Measurements from ENCODE around the gene PTGER3. TPM values are rescaled to one million over a fixed set of nuclear protein-coding genes. Genes with fewer than 3 reads are reported as not detected.
"Not testable (repeated sequence)": the region's sequence is repeated elsewhere in the genome, so short reads cannot be mapped to it uniquely, and the experiment has no call there.

PTGER3 gene
- total and polyA plus RNA-seq, 7 donors: 0.46 to 52.4 (median 26.8) TPM

- H3K4me1 ChIP-seq: no peaks in the 10 kb centered on the region
- H3K27me3 ChIP-seq: no peaks in the 10 kb centered on the region
- H3K9me3 ChIP-seq: no peaks in the 10 kb centered on the region
- no peak for DNase-seq
- 56 to 75% methylated on average over 2 of the region's 2 CpGs for WGBS, 2 donors
- H3K4me3 ChIP-seq: no peak overlapping the region
- no peak for TF ChIP-seq POLR2A (IDR thresholded peaks at IDR 0.05)
- no peak for TF ChIP-seq CTCF (IDR thresholded peaks at IDR 0.05)
- TF ChIP-seq EP300 (IDR thresholded peaks at IDR 0.05): no peak
- no peak for TF ChIP-seq POLR2AphosphoS5 (IDR thresholded peaks at IDR 0.05)
- no peaks in the 10 kb centered on the region for H3K36me3 ChIP-seq
- intact Hi-C loops (cut with DNase I): no loop called here
- no peak overlapping the region for H3K27ac ChIP-seq
Measured at GRCh38 chr1:70987497-70987896, 60.1 kb downstream of the PTGER3 start.

- H3K27me3 ChIP-seq; H3K9me3 ChIP-seq; H3K27ac ChIP-seq; intact Hi-C loops (cut with DNase I); H3K36me3 ChIP-seq; H3K4me1 ChIP-seq; H3K4me3 ChIP-seq; DNase-seq: not testable (repeated sequence)
- WGBS, 2 donors: 92 to 96% methylated on average over 5 of the region's 5 CpGs
Measured at GRCh38 chr1:70985776-70986225, 61.8 kb downstream of the PTGER3 start.

GRCh38 chr1:70985278-70985677 lies 62.3 kb downstream of the PTGER3 start:
- DNase-seq; intact Hi-C loops (cut with DNase I); H3K4me1 ChIP-seq; H3K27me3 ChIP-seq; H3K4me3 ChIP-seq; H3K9me3 ChIP-seq; H3K27ac ChIP-seq; H3K36me3 ChIP-seq: not testable (repeated sequence)
- WGBS, 2 donors: 80 to 85% methylated on average over 2 of the region's 2 CpGs

- H3K4me3 ChIP-seq: no peak overlapping the region
- H3K4me1 ChIP-seq: no peaks in the 10 kb centered on the region
- 78 to 83% methylated on average over 1 of the region's 1 CpG for WGBS, 2 donors
- H3K27ac ChIP-seq: no peak overlapping the region
- H3K27me3 ChIP-seq: no peaks in the 10 kb centered on the region
- intact Hi-C loops (cut with DNase I): no loop called here
- H3K9me3 ChIP-seq: no peaks in the 10 kb centered on the region
- no peak for TF ChIP-seq EP300 (IDR thresholded peaks at IDR 0.05)
- H3K36me3 ChIP-seq: no peaks in the 10 kb centered on the region
- no peak for DNase-seq
Measured at GRCh38 chr1:70980361-70980760, 67.3 kb downstream of the PTGER3 start.

GRCh38 chr1:70979881-70980280 lies 67.7 kb downstream of the PTGER3 start:
- Histone ChIP-seq H3K4me3 (no peak overlapping the region), H3K4me1 (no peaks in the 10 kb centered on the region), H3K36me3 (no peaks in the 10 kb centered on the region), H3K9me3 (no peaks in the 10 kb centered on the region), H3K27me3 (no peaks in the 10 kb centered on the region), H3K27ac (no peak overlapping the region)
- DNase-seq: no peak
- no peak for TF ChIP-seq CTCF (IDR thresholded peaks at IDR 0.05)
- TF ChIP-seq POLR2A (IDR thresholded peaks at IDR 0.05): no peak
- TF ChIP-seq POLR2AphosphoS5 (IDR thresholded peaks at IDR 0.05): no peak
- TF ChIP-seq EP300 (IDR thresholded peaks at IDR 0.05): no peak
- intact Hi-C loops (cut with DNase I): no loop called here
- 53 to 59% methylated on average over 2 of the region's 2 CpGs for WGBS, 2 donors

GRCh38 chr1:70979313-70979712 lies 68.3 kb downstream of the PTGER3 start:
- TF ChIP-seq EP300 (IDR thresholded peaks at IDR 0.05) (no peak), CTCF (IDR thresholded peaks at IDR 0.05) (no peak), POLR2AphosphoS5 (IDR thresholded peaks at IDR 0.05) (no peak), POLR2A (IDR thresholded peaks at IDR 0.05) (no peak)
- Histone ChIP-seq H3K27me3 (no peaks in the 10 kb centered on the region), H3K36me3 (no peaks in the 10 kb centered on the region), H3K9me3 (no peaks in the 10 kb centered on the region), H3K4me1 (no peaks in the 10 kb centered on the region), H3K4me3 (no peak overlapping the region), H3K27ac (no peak overlapping the region)
- 21 to 24% methylated on average over 4 of the region's 4 CpGs for WGBS, 2 donors
- intact Hi-C loops (cut with DNase I): no loop called here
- DNase-seq: no peak

All from sigmoid colon (tissue), 7 donors.